GM23338 (cell line): Measurements from ENCODE around the gene RHBDL3.

Experiments
- EZH2 ChIP-seq: fragments of 200-600 bp; sonication (generic); IDR thresholded peaks from one replicate; pipeline ENCODE4 v1.8.0; 2017; ENCODE audit warnings: antibody characterized with exemption, mild to moderate bottlenecking, low read depth; ENCODE audit not compliant: unreplicated experiment
- JUNB ChIP-seq: IDR thresholded peaks from one replicate; pipeline ENCODE4 v1.6.1; 2016; ENCODE audit warnings: antibody characterized with exemption; ENCODE audit not compliant: unreplicated experiment
- POLR2AphosphoS5 ChIP-seq: IDR thresholded peaks from 2 replicates; pipeline ENCODE4 v1.6.1; 2016; ENCODE audit warnings: antibody characterized with exemption, low read depth
- TF ChIP-seq, protein P1 (sequence below): IDR thresholded peaks from one replicate; pipeline ENCODE4 v1.6.1; 2018; ENCODE audit warnings: antibody characterized with exemption; ENCODE audit not compliant: unreplicated experiment
- TF ChIP-seq, protein P2 (sequence below), 2 experiments: fragments of 200-600 bp in 1 of 2; sonication (generic) in 1 of 2; conservative IDR thresholded peaks; 2 replicates each; pipeline versions ENCODE4 v1.5.1 to v1.6.1; 2016 to 2017; ENCODE audit warnings: antibody characterized with exemption in 2 of 2, low read depth in 2 of 2, mild to moderate bottlenecking in 2 of 2, moderate library complexity in 1 of 2

DNA sequence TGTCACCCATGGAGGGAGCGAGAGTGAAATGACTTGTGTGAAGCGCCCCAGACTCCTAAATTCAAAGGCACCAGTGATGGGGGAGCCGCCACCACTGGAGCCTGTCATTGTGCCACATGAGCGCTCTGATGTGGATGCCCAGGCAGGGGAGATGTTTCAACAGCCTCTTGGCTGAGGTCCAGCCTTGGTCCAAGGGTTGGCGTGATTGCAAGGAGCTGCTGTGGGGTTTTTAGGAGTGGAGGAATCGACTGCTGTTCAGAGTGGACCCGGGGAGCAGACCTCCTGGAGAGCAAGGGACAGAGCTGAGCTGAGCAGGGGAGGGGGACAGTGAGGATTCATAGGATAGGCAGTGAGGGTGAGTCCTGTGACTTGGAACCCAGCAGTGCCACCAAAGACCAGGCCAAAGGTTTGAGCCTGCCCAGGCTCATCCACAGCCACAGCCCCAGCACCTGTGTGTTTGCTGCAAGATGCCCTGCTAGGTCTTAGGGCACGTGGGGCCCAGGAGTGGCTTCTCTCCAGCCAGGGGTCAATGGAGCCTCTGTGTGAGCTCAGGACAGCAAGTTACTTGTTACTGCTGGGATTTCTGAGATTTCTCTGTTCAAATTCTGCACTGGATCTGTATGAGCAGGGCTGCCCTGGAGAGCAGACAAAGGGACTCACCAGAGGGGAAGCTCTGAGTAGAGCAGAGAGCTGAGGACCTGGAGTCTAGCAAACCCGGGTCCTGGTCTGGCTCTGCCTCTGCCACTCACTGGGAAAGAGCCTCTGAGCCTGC, 20.3 kb downstream of the RHBDL3 start:
- no peak for TF ChIP-seq POLR2AphosphoS5
- TF ChIP-seq EZH2, result no peak
- TF ChIP-seq, protein P1, sequence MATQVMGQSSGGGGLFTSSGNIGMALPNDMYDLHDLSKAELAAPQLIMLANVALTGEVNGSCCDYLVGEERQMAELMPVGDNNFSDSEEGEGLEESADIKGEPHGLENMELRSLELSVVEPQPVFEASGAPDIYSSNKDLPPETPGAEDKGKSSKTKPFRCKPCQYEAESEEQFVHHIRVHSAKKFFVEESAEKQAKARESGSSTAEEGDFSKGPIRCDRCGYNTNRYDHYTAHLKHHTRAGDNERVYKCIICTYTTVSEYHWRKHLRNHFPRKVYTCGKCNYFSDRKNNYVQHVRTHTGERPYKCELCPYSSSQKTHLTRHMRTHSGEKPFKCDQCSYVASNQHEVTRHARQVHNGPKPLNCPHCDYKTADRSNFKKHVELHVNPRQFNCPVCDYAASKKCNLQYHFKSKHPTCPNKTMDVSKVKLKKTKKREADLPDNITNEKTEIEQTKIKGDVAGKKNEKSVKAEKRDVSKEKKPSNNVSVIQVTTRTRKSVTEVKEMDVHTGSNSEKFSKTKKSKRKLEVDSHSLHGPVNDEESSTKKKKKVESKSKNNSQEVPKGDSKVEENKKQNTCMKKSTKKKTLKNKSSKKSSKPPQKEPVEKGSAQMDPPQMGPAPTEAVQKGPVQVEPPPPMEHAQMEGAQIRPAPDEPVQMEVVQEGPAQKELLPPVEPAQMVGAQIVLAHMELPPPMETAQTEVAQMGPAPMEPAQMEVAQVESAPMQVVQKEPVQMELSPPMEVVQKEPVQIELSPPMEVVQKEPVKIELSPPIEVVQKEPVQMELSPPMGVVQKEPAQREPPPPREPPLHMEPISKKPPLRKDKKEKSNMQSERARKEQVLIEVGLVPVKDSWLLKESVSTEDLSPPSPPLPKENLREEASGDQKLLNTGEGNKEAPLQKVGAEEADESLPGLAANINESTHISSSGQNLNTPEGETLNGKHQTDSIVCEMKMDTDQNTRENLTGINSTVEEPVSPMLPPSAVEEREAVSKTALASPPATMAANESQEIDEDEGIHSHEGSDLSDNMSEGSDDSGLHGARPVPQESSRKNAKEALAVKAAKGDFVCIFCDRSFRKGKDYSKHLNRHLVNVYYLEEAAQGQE, result no peak
- TF ChIP-seq, protein P2, sequence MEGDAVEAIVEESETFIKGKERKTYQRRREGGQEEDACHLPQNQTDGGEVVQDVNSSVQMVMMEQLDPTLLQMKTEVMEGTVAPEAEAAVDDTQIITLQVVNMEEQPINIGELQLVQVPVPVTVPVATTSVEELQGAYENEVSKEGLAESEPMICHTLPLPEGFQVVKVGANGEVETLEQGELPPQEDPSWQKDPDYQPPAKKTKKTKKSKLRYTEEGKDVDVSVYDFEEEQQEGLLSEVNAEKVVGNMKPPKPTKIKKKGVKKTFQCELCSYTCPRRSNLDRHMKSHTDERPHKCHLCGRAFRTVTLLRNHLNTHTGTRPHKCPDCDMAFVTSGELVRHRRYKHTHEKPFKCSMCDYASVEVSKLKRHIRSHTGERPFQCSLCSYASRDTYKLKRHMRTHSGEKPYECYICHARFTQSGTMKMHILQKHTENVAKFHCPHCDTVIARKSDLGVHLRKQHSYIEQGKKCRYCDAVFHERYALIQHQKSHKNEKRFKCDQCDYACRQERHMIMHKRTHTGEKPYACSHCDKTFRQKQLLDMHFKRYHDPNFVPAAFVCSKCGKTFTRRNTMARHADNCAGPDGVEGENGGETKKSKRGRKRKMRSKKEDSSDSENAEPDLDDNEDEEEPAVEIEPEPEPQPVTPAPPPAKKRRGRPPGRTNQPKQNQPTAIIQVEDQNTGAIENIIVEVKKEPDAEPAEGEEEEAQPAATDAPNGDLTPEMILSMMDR (conservative IDR thresholded peaks at IDR 0.05; ENCODE audit: low read depth in 2 of 2), result no peak
- TF ChIP-seq JUNB, result no peak
